ENCODE results near the gene ZSCAN25. TPM values are rescaled to one million over a fixed set of nuclear protein-coding genes. Genes with fewer than 3 reads are reported as not detected.
"Not testable (repeated sequence)": the region's sequence is repeated elsewhere in the genome, so short reads cannot be mapped to it uniquely, and the experiment has no call there.

The ZSCAN25 gene
- polyA plus RNA-seq, 4 donors, result 18.2 to 20.9 (median 19.6) TPM

- DNase-seq (ENCODE audit: low read depth in 4 of 4, low spot score in 3 of 4), result no peak
Observed at GRCh38 chr7:99643464-99643863, 26.7 kb downstream of the ZSCAN25 start.

DNA sequence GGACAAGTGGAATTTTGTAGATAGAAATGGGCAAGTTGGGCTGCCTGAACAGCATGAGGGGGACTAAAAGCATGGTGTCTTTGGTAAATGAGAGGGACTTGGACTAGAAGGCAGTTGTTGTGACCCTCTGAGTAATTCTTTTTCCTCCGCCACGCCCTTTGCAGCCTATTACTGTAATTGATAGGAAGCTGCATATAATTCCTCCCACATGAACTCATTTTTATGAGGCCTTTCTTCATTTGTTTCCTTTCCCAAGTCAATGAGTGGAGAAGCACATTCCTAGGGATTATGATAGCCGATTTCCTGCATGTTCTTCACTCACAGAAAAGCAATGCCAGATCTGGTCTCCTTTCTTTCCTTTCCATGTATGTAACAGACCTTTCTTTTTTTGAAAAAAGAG, 27.7 kb downstream of the ZSCAN25 start:
- no peak for DNase-seq (ENCODE audit: low read depth in 4 of 4, low spot score in 3 of 4)

DNA sequence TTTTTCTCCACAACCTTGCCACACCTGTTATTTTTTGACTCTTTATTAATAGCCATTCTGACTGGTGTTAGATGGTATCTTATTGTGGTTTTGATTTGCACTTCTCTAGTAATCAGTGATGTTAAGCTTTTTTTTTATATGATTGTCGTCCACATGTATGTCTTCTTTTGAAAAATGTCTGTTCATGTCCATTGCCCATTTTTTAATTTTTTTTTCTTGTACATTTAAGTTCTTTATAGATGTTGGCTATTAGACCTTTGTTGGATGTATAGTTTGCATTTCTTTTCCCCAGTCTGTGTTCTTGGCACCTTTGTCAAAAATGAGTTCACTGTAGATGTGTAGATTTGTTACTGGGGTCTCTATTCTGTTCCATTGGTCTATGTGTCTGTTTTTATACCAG, 28.8 kb downstream of the ZSCAN25 start:
- DNase-seq (ENCODE audit: low read depth in 4 of 4, low spot score in 3 of 4), result no peak

- DNase-seq (ENCODE audit: low read depth in 4 of 4, low spot score in 3 of 4), result no peak
Observed at GRCh38 chr7:99648843-99649242, 32.1 kb downstream of the ZSCAN25 start.

DNA sequence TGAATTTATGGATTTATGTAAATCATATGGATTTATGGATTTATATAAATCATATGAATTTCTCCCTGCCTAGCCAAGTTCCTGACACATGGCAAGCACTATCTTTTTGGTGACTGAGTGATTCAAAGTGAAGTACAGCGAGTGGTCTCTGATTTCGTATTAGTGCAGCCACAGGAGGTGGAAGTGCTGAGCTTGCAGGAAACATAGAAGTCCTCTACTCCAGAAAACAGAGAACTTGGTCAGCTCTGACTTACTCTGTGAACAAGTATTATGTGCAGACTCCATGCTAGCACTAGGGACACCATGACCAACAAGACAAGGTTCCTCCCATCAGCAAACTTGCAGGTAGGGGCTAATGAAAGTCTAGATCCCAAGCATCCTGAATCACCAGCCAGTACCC, 34.5 kb downstream of the ZSCAN25 start:
- no peak for DNase-seq (ENCODE audit: low read depth in 4 of 4, low spot score in 3 of 4)

DNA sequence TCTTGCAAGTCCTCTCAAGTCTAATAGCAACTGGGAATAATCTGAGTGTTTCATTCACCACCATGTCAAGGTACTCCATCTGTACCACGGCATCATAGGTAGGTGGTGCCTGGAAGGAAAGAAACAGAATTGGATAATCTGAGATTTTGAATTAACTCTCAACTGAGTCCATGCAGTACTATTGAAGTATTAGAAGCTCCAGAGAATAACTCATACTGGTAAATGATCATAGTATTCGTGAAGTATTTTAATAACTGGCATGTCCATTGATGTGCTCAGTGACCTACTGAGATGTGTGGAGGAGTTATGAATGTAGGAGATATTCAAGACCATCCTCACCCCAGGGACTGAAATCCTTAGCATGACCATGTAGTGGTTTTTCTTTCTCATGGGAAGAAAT, 35.9 kb downstream of the ZSCAN25 start:
- no peak for DNase-seq (ENCODE audit: low read depth in 4 of 4, low spot score in 3 of 4)

- not testable (repeated sequence) for DNase-seq (ENCODE audit: low read depth in 4 of 4, low spot score in 3 of 4)
Observed at GRCh38 chr7:99653269-99653668, 36.5 kb downstream of the ZSCAN25 start.

GRCh38 chr7:99653754-99654153, 37.0 kb downstream of the ZSCAN25 start:
- DNase-seq (ENCODE audit: low read depth in 4 of 4, low spot score in 3 of 4), result no peak

- not testable (repeated sequence) for DNase-seq (ENCODE audit: low read depth in 4 of 4, low spot score in 3 of 4)
Observed at GRCh38 chr7:99654626-99655025, 37.9 kb downstream of the ZSCAN25 start.

- DNase-seq (ENCODE audit: low read depth in 4 of 4, low spot score in 3 of 4), result not testable (repeated sequence)
Observed at GRCh38 chr7:99657879-99658278, 41.1 kb downstream of the ZSCAN25 start.

- no peak for DNase-seq (ENCODE audit: low read depth in 4 of 4, low spot score in 3 of 4)
Observed at GRCh38 chr7:99665312-99666012, 48.7 kb downstream of the ZSCAN25 start.

DNA sequence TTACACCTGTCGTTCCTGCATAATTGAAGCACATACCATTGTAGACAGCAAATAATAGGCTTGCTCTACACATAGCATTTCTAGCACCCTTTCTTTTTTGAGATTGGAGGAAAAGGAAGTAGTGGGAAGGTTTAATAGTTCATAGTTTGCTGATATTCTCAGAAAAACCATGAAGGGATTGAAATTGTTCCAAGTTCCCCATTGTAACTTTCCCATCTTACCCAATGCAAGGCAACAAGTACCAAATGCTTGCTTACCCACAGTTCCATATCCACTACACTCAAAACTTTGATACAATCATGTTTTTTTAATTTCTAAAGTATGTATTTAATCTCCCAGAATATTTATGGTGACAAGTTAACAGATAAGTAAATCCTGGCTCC, 49.3 kb downstream of the ZSCAN25 start:
- DNase-seq (ENCODE audit: low read depth in 4 of 4, low spot score in 3 of 4), result no peak

DNA sequence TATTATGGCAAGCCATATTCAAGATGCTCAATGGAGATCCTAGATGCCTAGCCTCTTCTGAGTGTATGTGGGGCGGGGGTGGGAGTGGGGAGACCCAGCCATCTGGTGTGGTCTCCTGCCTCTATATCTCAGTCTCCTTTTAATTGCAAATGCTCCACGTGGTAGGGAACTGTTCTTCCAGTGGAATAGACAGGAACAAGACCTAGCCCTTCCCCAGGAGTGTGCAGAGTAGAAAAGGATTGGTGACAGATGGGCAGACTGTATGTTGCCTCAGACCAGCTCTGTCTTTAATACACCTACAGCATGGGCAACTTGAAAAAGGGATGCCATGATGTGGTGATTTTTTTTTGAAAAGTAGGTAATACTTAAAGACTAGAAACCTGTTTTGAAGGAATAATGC, 50.4 kb downstream of the ZSCAN25 start:
- DNase-seq (ENCODE audit: low read depth in 4 of 4, low spot score in 3 of 4), result no peak

GRCh38 chr7:99668541-99668940, 51.8 kb downstream of the ZSCAN25 start:
- DNase-seq (ENCODE audit: low read depth in 4 of 4, low spot score in 3 of 4), result no peak

- no peak for DNase-seq (ENCODE audit: low read depth in 4 of 4, low spot score in 3 of 4)
Observed at GRCh38 chr7:99669782-99670181, 53.0 kb downstream of the ZSCAN25 start.

DNA sequence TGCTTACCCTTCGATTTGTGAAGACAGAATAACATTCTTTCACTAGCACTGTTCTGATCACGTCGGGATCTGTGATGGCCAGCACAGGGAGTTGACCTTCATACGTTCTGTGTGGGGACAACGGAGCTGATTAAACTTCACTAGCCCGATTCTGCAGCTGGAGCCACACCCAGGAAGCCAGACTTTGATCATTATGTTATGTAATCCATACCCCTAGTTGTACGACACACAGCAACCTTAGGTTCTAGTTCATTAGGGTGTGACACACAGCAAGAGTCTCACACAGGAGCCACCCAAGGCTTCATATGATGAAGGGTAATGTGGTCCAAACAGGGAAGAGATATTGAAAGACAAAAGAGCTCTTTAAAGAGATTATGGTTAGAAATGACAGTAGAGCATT, 55.8 kb downstream of the ZSCAN25 start:
- DNase-seq (ENCODE audit: low read depth in 4 of 4, low spot score in 3 of 4), result no peak

GRCh38 chr7:99674995-99675742, 58.4 kb downstream of the ZSCAN25 start:
- DNase-seq (ENCODE audit: low read depth in 4 of 4, low spot score in 3 of 4), result no peak

DNA sequence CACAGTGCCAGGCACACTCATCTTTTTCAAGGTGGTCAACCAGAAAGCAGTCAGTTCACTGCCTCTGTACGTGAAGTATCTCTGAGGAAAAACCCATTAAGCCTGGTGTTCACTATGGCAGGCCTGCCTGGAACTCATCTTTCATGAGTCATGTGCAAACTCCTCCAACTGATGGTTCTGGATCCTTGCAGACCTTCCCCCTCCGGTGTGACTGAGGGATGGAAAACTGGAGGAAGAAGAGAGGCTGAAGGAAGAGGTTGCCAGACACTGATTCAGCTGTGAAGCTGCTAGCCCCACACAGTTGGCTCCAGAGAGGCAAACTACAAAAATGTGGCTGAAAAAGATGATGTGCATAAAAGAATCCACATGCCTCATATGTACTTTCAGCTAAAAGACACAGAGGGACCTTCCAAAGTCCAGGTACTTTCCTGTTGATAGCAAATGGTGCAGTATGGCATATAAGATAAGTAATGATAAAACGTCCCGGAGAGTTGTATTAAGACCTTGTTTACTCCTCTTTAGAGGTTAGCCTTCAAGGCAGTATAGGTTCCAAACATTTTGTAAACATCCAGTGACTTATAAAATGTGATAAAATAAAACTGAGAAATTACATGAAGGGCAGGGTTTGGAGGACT, 60.4 kb downstream of the ZSCAN25 start:
- DNase-seq (ENCODE audit: low read depth in 4 of 4, low spot score in 3 of 4), result no peak

DNA sequence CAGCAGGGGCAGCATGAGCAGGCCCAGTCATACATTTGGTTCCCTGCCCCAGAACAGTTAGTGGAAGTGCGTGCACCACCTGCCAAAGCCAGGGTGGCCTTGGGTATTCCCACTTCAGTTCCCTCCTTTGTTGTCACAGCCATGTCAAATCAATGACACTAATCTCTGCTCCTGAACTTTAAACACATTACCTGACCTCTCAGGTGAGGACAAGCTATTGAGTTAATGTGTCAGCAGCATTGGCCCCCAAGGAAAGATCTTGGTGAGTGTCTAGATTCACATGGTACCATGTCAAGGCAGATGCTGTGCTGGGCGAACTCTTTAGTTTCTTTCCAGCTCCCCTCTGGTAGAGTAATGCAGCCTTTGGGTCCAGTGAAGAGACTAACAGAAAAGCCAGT, 60.9 kb downstream of the ZSCAN25 start:
- DNase-seq (ENCODE audit: low read depth in 4 of 4, low spot score in 3 of 4), result no peak

DNA sequence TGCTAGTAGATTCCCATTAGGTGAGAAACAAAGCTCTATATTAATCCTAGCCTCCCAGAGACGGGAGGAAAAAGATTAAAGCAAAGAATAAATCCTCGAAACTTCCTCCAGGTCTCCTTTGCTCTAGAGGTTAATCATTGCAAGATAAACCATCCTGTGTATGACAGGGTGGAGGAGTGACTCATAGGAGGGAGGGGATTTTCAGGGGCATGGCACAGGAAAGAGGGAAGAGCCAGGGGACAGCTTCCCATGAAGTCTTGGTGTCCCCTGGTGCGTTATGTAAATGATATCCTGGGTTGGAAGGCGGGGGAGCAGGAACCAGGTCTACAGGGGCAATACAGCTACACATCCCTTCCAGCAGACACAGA, 62.3 kb downstream of the ZSCAN25 start:
- peak in 1 of 4 donors; percentile 4 for DNase-seq (ENCODE audit: low read depth in 4 of 4, low spot score in 3 of 4)

DNA sequence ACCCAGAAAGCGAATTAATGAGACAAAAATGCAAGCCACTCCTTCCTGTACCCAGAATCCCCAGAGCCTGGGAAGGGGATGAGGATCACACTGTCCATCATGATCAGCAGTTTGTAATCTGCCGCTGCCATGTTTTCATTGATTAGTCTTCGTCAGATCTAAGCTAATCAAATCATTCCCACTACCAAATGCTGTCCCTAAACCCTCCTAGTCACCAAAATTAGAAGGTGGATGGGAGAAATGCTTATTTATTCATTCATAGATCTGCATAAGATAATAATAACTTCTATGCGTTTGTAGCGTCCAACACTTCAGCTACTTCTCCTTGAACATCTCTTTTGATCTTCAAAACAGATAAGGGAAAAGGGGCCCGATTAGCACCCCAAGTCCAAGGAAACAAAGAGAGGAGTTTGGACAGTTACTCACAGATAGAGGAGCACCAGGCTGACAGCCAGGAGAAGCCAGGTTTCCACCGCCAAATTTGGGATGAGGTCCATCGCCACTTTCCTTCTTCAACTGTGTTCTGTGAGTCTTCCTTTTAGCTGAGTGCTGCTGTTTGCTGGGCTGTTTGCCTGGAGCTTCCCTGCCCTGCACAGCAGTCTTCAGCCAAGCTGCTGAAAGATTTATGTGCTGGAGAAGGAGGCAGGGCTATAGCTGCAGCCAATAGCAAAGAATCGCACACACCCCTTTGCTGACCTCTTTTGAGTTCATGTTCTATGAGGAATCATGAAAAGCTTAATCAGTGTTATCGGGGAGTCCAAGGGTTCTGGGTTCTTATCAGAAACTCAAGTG, 62.9 kb downstream of the ZSCAN25 start, which contains the start of gene CYP3A5:
TSS of gene CYP3A5 (minus strand) at position 597 of the 792 bp plus-strand sequence. CDS start at position 497, 100 bp downstream.
- no peak for DNase-seq (ENCODE audit: low read depth in 4 of 4, low spot score in 3 of 4)

All from right renal pelvis (tissue), 4 donors.